AG09309 (cell line): Measurements from ENCODE around the gene EIF4EBP2.

ENCODE experiments used
- DNase-seq: peaks from one replicate; pipeline ENCODE4 v3.0.0-alpha.2; 2010; ENCODE audit warnings: low read depth
- H3K4me3 ChIP-seq: 2 replicates; pipeline ENCODE4 v1.5.1; 2011; ENCODE audit warnings: mild to moderate bottlenecking, low read depth, low read length, moderate library complexity; ENCODE audit not compliant: control insufficient read depth
- CTCF ChIP-seq: IDR thresholded peaks from 2 replicates; pipeline ENCODE4 v1.5.1; 2011; ENCODE audit warnings: mild to moderate bottlenecking, low read depth, low read length, inconsistent platforms; ENCODE audit not compliant: insufficient read depth, control insufficient read depth; ENCODE audit errors: missing control alignments

EIF4EBP2 gene

DNA sequence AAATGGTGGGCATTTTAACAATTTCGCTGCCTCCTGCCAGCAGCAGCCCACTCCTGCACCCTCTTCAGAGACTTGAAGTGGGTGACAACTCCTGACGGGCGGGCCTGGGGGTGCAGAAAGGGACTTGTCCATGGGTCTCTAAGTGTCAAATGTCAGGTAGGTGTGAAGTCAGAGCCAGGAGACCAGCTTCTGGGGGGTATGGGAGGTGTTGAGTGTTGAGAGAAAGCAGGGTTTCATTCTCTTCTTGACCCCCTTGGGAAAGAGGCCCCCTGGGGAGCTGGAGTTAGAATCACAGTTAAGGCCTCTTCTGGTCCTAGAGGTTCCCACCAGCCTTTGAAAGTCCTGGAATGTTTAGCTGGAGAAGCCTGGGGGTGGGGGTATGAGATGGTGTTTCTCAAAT lies 63.0 kb downstream of the EIF4EBP2 start:
- TF ChIP-seq CTCF, result no peak

DNA sequence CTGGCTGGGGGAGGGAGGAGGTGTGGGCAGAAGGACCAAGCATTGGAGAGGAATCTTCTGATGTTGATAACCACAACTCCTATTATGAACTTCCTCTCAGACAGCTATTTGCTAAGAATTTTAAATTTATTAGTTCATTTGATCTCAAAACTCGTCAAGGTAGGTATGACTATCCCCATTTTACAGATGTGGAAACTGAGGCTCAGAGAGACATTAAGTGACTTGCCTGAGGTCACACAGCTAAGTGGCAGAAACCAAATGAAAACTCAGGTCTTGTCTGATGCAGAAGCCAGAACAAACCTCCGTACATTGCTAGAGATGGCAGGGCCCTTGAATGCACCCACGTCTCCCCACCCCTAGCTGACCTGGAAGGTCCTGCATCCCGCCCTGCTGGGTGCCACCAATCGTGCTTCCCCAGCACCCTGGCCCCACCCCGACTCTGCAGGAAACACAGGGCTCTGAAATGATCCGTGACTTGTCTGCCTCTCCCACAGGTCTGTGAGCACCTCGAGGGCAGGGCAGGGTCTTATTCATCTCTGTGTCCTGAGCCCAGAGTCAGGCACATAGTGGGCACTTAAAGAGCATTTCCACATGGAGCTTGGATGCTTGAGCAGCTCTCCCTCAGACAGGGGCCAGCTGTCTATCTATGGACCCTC lies 69.0 kb downstream of the EIF4EBP2 start:
- no peak for TF ChIP-seq CTCF
- DNase-seq, result no peak
- no peak overlapping the region for H3K4me3 ChIP-seq

More for the DNA sequence above, 63.0 kb downstream of the EIF4EBP2 start:
- no peak overlapping the region for H3K4me3 ChIP-seq
- no peak for DNase-seq

- no peak overlapping the region for H3K4me3 ChIP-seq
- TF ChIP-seq CTCF, result no peak
- DNase-seq, result no peak
Measured at GRCh38 chr10:70474780-70475179, 70.8 kb downstream of the EIF4EBP2 start.

GRCh38 chr10:70475661-70476060 lies 71.7 kb downstream of the EIF4EBP2 start:
- H3K4me3 ChIP-seq, result no peak overlapping the region
- DNase-seq, result no peak
- no peak for TF ChIP-seq CTCF

- no peak for DNase-seq
- H3K4me3 ChIP-seq, result no peak overlapping the region
- TF ChIP-seq CTCF, result no peak
Measured at GRCh38 chr10:70476249-70477035, 72.5 kb downstream of the EIF4EBP2 start.

GRCh38 chr10:70477661-70478162 lies 73.8 kb downstream of the EIF4EBP2 start:
- no peak for TF ChIP-seq CTCF
- DNase-seq, result no peak
- H3K4me3 ChIP-seq, result no peak overlapping the region; the same call in 1 of the 2 replicates
